Fibroblast of pulmonary artery (primary cell): ENCODE data around the gene APBB1.

Experiments used
- DNase-seq: peaks from one replicate; pipeline ENCODE4 v3.0.0-alpha.2; 2010; ENCODE audit warnings: low read depth
- H3K4me3 ChIP-seq: replicated peaks from 2 replicates; pipeline ENCODE4 v1.5.1; 2011; ENCODE audit warnings: low read depth, mild to moderate bottlenecking, control low read depth, low read length, moderate library complexity
- CTCF ChIP-seq: IDR thresholded peaks from 2 replicates; pipeline ENCODE4 v1.5.1; 2011; ENCODE audit warnings: mild to moderate bottlenecking, control low read depth, low read length, inconsistent platforms; ENCODE audit errors: missing control alignments

Gene APBB1

DNA sequence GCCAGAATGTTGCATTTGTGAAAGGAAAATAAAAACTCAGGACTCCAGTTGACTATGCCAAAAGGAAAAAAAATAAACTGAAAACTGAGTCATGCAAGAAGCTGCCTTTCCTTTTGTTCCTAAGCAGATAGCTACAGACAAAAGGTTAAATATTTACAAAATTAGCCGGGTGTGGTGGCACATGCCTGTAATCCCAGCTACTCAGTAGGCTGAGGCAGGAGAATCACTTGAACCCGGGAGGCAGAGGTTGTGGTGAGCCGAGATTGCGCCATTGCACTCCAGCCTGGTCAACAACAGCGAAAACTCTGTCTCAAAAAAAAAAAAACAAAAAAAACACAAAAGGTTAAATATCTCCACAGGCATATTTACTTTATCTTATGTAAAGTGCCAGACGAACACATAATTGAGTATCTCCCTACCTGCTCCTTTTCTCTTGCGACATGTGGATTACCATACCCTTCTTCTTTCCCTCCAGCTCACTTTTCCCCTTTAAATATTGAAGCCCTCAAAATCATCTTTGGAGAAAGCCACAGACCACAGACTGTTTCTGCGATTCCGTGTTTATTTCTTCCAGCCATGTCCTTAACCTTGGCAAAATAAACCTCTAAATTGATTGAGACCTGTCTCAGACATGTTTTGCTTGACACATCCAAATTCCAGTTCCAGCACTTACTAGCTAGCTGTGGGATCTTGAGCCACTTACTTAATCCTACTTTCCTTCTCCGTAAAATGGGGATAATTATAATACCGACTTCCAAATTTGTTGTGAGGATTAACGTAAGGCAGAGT lies 30.9 kb downstream of the APBB1 start:
- TF ChIP-seq CTCF, result no peak
- peak; percentile 41 for DNase-seq
- H3K4me3 ChIP-seq, result no peak overlapping the region

DNA sequence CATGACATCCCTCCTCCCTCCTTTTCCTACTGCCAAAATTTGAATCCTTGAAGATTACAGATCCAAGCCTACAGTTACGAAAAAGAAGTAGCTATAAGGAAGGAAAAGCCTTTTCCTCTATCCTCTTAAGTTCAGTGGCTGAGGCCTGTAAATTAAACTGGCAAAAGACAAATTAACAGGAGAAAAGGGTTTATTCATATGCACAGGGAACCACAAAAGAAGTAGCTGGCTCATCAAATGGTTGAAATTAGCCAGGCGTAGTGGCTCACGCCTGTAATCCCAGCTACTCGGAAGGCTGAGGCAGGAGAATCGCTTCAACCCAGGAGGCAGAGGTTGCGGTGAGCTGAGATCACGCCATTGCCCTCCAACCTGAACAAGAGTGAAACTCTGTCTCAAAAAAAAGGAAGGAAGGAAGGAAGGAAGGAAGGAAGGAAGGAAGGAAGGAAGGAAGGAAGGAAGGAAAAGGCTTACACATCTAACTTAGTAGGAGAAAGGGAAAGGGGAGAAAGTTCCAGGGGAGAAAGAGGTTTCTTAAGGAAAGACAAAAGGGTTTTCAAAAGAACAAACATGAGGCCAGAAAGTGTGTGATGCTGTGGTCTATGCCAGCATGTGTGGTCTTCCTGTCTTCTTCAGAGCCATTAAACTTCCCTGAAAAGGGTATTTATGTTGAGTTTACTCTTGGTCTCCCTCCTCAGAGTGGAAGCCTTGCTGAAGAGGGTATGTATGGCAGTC lies 33.7 kb downstream of the APBB1 start:
- H3K4me3 ChIP-seq, result no peak overlapping the region
- no peak for TF ChIP-seq CTCF
- DNase-seq, result no peak

DNA sequence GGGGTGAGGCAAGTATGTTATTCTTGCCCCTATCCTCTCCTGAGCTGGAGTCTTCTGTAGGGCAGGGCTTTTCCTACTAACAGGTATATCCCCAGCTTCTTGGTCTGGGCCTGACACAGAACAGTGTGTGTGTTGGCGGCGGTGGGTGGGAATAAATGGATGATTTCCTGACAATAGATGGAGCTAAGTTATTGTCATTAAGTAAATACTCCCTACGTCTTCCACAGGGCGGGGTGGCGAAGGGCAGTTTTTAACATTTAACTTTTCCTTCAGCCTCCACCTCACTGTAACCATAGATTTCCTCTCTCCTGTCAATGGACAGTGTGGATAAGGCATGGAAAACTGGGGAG lies 40.3 kb downstream of the APBB1 start:
- H3K4me3 ChIP-seq, result no peak overlapping the region
- DNase-seq, result no peak
- no peak for TF ChIP-seq CTCF

- DNase-seq, result peak; percentile 48
- no peak overlapping the region for H3K4me3 ChIP-seq
- TF ChIP-seq CTCF, result no peak
These were observed 40.8 kb downstream of the APBB1 start for GRCh38 chr11:6377902-6378639.

DNA sequence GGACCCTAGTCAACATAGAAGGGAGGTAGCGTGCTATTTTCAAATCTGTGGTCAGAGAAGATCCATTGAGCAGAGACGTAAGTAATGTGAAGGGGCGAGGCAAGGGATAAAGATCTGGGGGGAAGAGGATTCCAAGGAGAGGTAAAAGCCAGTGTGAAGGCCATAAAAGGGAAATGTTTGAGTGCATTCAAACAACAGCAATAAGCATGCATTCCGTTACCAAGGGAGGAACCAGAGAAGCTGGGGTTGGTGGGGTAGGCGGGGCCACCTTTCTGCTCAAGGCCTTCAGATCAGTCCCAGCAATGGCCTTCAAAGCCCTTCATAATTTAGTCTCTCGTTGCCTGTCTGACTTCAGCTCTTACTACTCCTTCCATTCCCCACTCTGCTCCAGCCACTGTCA lies 47.1 kb downstream of the APBB1 start:
- no peak overlapping the region for H3K4me3 ChIP-seq
- TF ChIP-seq CTCF, result no peak
- DNase-seq, result no peak

DNA sequence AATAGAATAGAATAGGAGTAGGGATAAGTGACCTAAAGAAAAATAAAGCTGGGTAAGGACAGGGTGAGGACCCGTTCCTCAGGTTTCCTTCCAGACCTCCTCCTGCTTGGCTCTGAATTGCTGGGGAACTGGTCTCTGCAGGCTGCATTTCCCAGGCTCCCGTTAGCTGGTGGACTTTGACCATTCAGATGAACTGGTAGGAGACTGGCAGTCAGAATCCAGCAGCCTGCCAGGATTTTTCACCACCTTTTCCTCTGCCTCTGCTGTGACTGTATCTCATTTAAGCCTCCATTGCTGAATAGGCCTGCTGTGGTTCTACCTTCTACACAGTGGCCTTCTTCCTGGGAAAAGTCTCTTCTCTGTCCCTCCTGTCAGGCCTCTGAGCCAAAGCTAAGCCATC lies 53.2 kb downstream of the APBB1 start:
- TF ChIP-seq CTCF, result no peak
- no peak for DNase-seq
- no peak overlapping the region for H3K4me3 ChIP-seq
